OCI-LY7 (cell line): ENCODE measurements around the gene ITGAD.

ENCODE experiments used
- EZH2phosphoT487 ChIP-seq: fragments of 200-600 bp; sonication (generic); IDR thresholded peaks from 2 replicates; pipeline ENCODE4 v1.6.1; 2018; ENCODE audit warnings: low read depth, borderline replicate concordance, mild to moderate bottlenecking, mixed run types, antibody characterized with exemption, low read length, moderate library complexity, mixed read lengths
- TF ChIP-seq, protein P1 (sequence below): fragments of 200-600 bp; sonication (generic); conservative IDR thresholded peaks from 2 replicates; pipeline ENCODE4 v1.5.1; 2014; ENCODE audit warnings: mild to moderate bottlenecking, antibody characterized with exemption, low read length, moderate library complexity, mixed read lengths

DNA sequence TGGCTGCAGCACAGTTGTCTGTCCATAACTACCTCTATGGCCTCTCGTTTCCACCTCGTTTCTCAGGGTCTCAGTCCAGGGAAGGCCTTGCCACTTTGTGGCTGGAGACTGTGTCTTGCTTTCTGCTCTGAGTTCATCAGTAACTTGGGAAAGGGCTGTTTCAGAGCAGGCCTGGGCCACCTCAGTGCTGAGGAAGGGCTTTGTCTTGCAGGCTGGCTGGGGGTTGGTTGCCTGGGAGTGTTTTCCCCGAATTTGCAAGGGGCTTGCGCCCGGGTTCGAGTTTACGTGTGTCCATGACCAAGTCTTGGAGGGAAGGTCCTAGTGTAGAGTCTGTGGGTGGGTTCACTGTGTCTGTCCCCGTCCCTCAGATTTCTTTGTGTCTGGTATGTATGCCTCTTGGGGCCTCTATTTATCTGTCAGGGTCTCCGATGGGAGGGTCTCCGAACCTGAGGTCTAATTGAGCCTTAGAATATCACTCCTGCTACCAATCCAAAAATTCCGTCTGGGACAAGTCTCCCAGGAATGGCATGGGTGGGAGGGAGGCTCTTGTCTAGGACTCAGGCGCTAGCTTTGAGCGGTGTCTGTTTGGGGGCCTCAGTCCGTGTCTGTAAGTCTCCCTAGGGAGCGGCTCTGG lies 78.2 kb downstream of the ITGAD start:
- TF ChIP-seq, protein P1, sequence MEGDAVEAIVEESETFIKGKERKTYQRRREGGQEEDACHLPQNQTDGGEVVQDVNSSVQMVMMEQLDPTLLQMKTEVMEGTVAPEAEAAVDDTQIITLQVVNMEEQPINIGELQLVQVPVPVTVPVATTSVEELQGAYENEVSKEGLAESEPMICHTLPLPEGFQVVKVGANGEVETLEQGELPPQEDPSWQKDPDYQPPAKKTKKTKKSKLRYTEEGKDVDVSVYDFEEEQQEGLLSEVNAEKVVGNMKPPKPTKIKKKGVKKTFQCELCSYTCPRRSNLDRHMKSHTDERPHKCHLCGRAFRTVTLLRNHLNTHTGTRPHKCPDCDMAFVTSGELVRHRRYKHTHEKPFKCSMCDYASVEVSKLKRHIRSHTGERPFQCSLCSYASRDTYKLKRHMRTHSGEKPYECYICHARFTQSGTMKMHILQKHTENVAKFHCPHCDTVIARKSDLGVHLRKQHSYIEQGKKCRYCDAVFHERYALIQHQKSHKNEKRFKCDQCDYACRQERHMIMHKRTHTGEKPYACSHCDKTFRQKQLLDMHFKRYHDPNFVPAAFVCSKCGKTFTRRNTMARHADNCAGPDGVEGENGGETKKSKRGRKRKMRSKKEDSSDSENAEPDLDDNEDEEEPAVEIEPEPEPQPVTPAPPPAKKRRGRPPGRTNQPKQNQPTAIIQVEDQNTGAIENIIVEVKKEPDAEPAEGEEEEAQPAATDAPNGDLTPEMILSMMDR: no peak
- TF ChIP-seq EZH2phosphoT487: no peak
